ENCODE results near the gene CXCL11. TPM values are rescaled to one million over a fixed set of nuclear protein-coding genes. Genes with fewer than 3 reads are reported as not detected.

CXCL11 gene
- total and polyA plus RNA-seq, 10 of the 15 experiments (the other 5 are each of a cell fraction or from before 2014, with no cell fraction given), result 0.04 TPM; not detected in 9

GRCh38 chr4:76022677-76023076 is 13.2 kb downstream of the CXCL11 start (continued):
- TF ChIP-seq CUX1 (IDR thresholded peaks at IDR 0.05; ENCODE audit: insufficient replicate concordance, low read depth, low read length) (no peak), POLR2A (IDR thresholded peaks at IDR 0.05; ENCODE audit: low read depth, low read length) (no peak), ESRRA (IDR thresholded peaks at IDR 0.05; ENCODE audit: low read length) (no peak), KAT2A (conservative IDR thresholded peaks at IDR 0.05; ENCODE audit: control insufficient read depth, low read depth, low read length) (no peak), ATF7 (IDR thresholded peaks at IDR 0.05; ENCODE audit: low read depth) (no peak), PAX5 (IDR thresholded peaks at IDR 0.05; ENCODE audit: borderline replicate concordance, low read depth, low read length) (no peak), BRCA1 (IDR thresholded peaks at IDR 0.05; ENCODE audit: low read depth, low read length) (no peak), TCF3 (IDR thresholded peaks at IDR 0.05; ENCODE audit: borderline replicate concordance, insufficient read depth, low read depth, low read length) (no peak), PRDM15 (CRISPR knock-in tag; IDR thresholded peaks at IDR 0.05) (no peak), ZNF217 (IDR thresholded peaks at IDR 0.05) (no peak), SP1 (IDR thresholded peaks at IDR 0.05; ENCODE audit: low read depth, low read length) (no peak), FOXM1 (IDR thresholded peaks at IDR 0.05; ENCODE audit: low read depth, low read length) (no peak), HDAC2 (IDR thresholded peaks at IDR 0.05) (no peak)
